Panc1 (cell line): ENCODE results near the gene ZMYND12. TPM values are rescaled to one million over a fixed set of nuclear protein-coding genes. Genes with fewer than 3 reads are reported as not detected.

Experiments
- ATAC-seq: fragments of 200-7000 bp; cut with Tn5 transposase; 2 replicates; pipeline ENCODE4 v1.9.1; 2020; ENCODE audit warnings: mild to moderate bottlenecking, moderate library complexity
- BruUV-seq: library from RNA; stranded (reverse); fragments of 400-500 nt; replicated peaks from 2 replicates; lab custom pipeline; 2021; lab: Mats Ljungman, UMichigan
- CTCF ChIA-PET: fragments of 300-600 bp; sonication (Branson Sonifier 250); formaldehyde crosslinking; loops from one replicate; lab custom pipeline; 2022; ENCODE audit warnings: antibody characterized with exemption; lab: Charles Lee
- POLR2A ChIA-PET: fragments of 300-600 bp; sonication (Branson Sonifier 250); formaldehyde crosslinking; loops from one replicate; lab custom pipeline; 2022; ENCODE audit warnings: antibody characterized with exemption; lab: Charles Lee
- DNase-seq: peaks from one replicate; pipeline ENCODE4 v3.0.0-alpha.2; 2010; ENCODE audit warnings: low read depth, low spot score
- H3K27ac ChIP-seq: 2 replicates; pipeline ENCODE4 v1.5.1; 2011; ENCODE audit warnings: mild to moderate bottlenecking, low read length, inconsistent platforms
- H3K27me3 ChIP-seq: fragments of 200-500 bp; sonication (Bioruptor generic); 2 replicates; pipeline ENCODE4 v1.6.0; 2014; ENCODE audit warnings: low read length, inconsistent platforms; ENCODE audit not compliant: control insufficient read depth, insufficient read depth
- H3K36me3 ChIP-seq: fragments of 200-500 bp; sonication (Bioruptor generic); 2 replicates; pipeline ENCODE4 v1.5.1; 2014; ENCODE audit warnings: inconsistent platforms, mild to moderate bottlenecking, low read length, moderate library complexity; ENCODE audit not compliant: control insufficient read depth, insufficient read depth
- H3K4me1 ChIP-seq: 2 replicates; pipeline ENCODE4 v1.5.1; 2011; ENCODE audit warnings: inconsistent platforms, mild to moderate bottlenecking, low read length, moderate library complexity; ENCODE audit not compliant: control insufficient read depth, insufficient read depth
- H3K4me3 ChIP-seq, 2 experiments: 2 replicates each; pipeline ENCODE4 v1.5.1; 2011 to 2012; ENCODE audit warnings: low read depth in 2 of 2, low read length in 2 of 2, mild to moderate bottlenecking in 2 of 2, inconsistent platforms in 1 of 2, moderate library complexity in 1 of 2
- H3K9me3 ChIP-seq: fragments of 200-500 bp; sonication (Bioruptor generic); 2 replicates; pipeline ENCODE4 v1.5.1; 2014; ENCODE audit warnings: low read depth, mild to moderate bottlenecking, inconsistent platforms, low read length, moderate library complexity; ENCODE audit not compliant: control insufficient read depth, insufficient read depth
- CTCF ChIP-seq: fragments of 450-650 bp; IDR thresholded peaks from 2 replicates; pipeline ENCODE4 v1.5.1; 2017; ENCODE audit warnings: mild to moderate bottlenecking
- POLR2AphosphoS5 ChIP-seq: IDR thresholded peaks from 2 replicates; pipeline ENCODE4 v1.6.1; 2012; ENCODE audit warnings: mild to moderate bottlenecking, low read depth, low read length, moderate library complexity
- SIN3A ChIP-seq: IDR thresholded peaks from 2 replicates; pipeline ENCODE4 v1.6.1; 2012; ENCODE audit warnings: low read depth, mild to moderate bottlenecking, low read length, moderate library complexity, borderline replicate concordance; ENCODE audit not compliant: insufficient read depth
- TCF7L2 ChIP-seq: IDR thresholded peaks from 2 replicates; pipeline ENCODE4 v1.6.1; 2011; ENCODE audit warnings: mild to moderate bottlenecking, low read depth, low read length, inconsistent platforms
- in situ Hi-C: cut with HindIII; loops from 2 replicates; pipeline ENCODE4 v1.10.0; 2016; ENCODE audit warnings: low sequenced_read_pairs, low pct_unique_long_range_greater_than_20kb
- intact Hi-C: fragments of 100-400 bp; cut with micrococcal nuclease; formaldehyde crosslinking; loops from one replicate; pipeline ENCODE4 v1.10.0; 2022; ENCODE audit not compliant: unreplicated experiment
- total RNA-seq: library from RNA; stranded (reverse); gene quantifications from one replicate; pipeline ENCODE4 v1.2.1, GENCODE V29; 2021; ENCODE audit not compliant: unreplicated experiment
- TF ChIP-seq, protein P1 (sequence below), 2 experiments: IDR thresholded peaks; 2 replicates each; pipeline ENCODE4 v1.6.1; 2011 to 2012; ENCODE audit warnings: low read depth in 2 of 2, control low read depth in 1 of 2, low read length in 1 of 2, mild to moderate bottlenecking in 1 of 2, moderate library complexity in 1 of 2; ENCODE audit not compliant: insufficient read depth in 1 of 2

The ZMYND12 gene
- total RNA-seq, 1 experiment from 2014 or later: 0.57 TPM

GRCh38 chr1:42433369-42433768 is 22.5 kb downstream of the ZMYND12 start:
- no peak overlapping the region for H3K27ac ChIP-seq
- intact Hi-C loops (no loop called here), in situ Hi-C loops (no loop called here)
- H3K9me3 ChIP-seq: no peaks in the 10 kb centered on the region
- H3K36me3 ChIP-seq: no peaks in the 10 kb centered on the region
- ATAC-seq (no peak), DNase-seq (no peak)
- CTCF ChIA-PET: no interaction called here
- no peak for TF ChIP-seq TCF7L2
- TF ChIP-seq CTCF: no peak
- TF ChIP-seq POLR2AphosphoS5: no peak
- TF ChIP-seq, protein P1, sequence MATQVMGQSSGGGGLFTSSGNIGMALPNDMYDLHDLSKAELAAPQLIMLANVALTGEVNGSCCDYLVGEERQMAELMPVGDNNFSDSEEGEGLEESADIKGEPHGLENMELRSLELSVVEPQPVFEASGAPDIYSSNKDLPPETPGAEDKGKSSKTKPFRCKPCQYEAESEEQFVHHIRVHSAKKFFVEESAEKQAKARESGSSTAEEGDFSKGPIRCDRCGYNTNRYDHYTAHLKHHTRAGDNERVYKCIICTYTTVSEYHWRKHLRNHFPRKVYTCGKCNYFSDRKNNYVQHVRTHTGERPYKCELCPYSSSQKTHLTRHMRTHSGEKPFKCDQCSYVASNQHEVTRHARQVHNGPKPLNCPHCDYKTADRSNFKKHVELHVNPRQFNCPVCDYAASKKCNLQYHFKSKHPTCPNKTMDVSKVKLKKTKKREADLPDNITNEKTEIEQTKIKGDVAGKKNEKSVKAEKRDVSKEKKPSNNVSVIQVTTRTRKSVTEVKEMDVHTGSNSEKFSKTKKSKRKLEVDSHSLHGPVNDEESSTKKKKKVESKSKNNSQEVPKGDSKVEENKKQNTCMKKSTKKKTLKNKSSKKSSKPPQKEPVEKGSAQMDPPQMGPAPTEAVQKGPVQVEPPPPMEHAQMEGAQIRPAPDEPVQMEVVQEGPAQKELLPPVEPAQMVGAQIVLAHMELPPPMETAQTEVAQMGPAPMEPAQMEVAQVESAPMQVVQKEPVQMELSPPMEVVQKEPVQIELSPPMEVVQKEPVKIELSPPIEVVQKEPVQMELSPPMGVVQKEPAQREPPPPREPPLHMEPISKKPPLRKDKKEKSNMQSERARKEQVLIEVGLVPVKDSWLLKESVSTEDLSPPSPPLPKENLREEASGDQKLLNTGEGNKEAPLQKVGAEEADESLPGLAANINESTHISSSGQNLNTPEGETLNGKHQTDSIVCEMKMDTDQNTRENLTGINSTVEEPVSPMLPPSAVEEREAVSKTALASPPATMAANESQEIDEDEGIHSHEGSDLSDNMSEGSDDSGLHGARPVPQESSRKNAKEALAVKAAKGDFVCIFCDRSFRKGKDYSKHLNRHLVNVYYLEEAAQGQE (IDR thresholded peaks at IDR 0.05; ENCODE audit: insufficient read depth in 1 of 2, low read depth in 2 of 2, low read length in 1 of 2): no peak
- TF ChIP-seq SIN3A: no peak
- H3K4me1 ChIP-seq: no peaks in the 10 kb centered on the region
- no TSS peak for BruUV-seq
- H3K27me3 ChIP-seq: no peaks in the 10 kb centered on the region
- POLR2A ChIA-PET: interaction anchor here (0.5 kb wide), 1 partner anchor 40 kb away, joined by 3 read pairs; no protein-coding TSS in a partner anchor
- H3K4me3 ChIP-seq: no peak overlapping the region

- Histone ChIP-seq H3K9me3 (no peaks in the 10 kb centered on the region), H3K36me3 (no peaks in the 10 kb centered on the region), H3K27me3 (no peaks in the 10 kb centered on the region), H3K27ac (no peak overlapping the region), H3K4me3 (no peak overlapping the region), H3K4me1 (no peaks in the 10 kb centered on the region)
- BruUV-seq: no TSS peak
- in situ Hi-C loops (no loop called here), intact Hi-C loops (no loop called here)
- ATAC-seq: no peak
- TF ChIP-seq CTCF (no peak), TCF7L2 (no peak), SIN3A (no peak), POLR2AphosphoS5 (no peak)
- TF ChIP-seq, protein P1 (IDR thresholded peaks at IDR 0.05; ENCODE audit: insufficient read depth in 1 of 2, low read depth in 2 of 2, low read length in 1 of 2): no peak
- ChIA-PET CTCF (no interaction called here), POLR2A (no interaction called here)
- no peak for DNase-seq
These were observed 23.1 kb downstream of the ZMYND12 start for GRCh38 chr1:42432714-42433113.
